Measurements from ENCODE around the gene CACNB2.

GRCh38 chr10:18297659-18298058, 157.4 kb downstream of the CACNB2 start:
- TF ChIP-seq POLR2A (IDR thresholded peaks at IDR 0.05; ENCODE audit: low read depth, low read length) (no peak), TAF1 (IDR thresholded peaks at IDR 0.05; ENCODE audit: borderline replicate concordance, low read depth, low read length) (no peak)
